DMS 273 (cell line): ENCODE results near the gene RGPD5.
"Not testable (repeated sequence)": the region's sequence is repeated elsewhere in the genome, so short reads cannot be mapped to it uniquely, and the experiment has no call there.

Experiments used
- DNase-seq: peaks from one replicate; lab custom pipeline; 2025; ENCODE audit not compliant: unreplicated experiment; lab: John Stamatoyannopoulos, UW

RGPD5 gene

DNA sequence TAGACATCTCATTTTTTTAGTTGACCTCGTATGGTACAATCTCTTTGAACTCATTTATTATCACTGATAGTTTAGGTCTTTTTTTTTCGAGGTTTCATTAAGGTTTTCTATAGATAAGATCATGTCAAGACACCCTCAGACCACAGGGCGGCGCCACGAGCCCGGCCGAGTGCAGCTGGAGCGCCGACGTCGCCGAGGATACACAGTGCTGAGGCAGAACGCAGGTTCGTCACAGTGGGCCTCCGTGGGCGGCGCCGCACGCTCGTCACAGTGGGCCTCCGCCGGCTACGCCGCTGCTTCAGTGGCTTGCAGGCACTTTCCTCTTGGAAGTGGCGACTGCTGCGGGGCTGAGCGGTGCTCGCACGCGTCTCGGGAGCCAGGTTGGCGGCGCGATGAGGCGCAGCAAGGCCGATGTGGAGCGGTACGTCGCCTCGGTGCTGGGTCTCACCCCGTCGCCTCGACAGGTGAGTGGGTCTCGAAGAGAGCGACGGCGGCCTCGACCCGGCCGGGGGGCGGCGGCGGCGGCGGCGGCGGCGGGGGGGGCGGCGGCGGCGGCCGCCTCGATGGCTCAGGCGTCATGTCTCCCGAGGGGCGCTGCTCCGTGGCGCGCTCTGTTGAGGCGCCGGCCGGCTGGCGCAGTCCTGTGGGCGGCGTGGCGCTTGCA is at the start of gene RGPD5:
Gene RGPD5 (plus strand): TSS at position 232 of the 664 bp plus-strand sequence. CDS start 161 bp downstream, at position 393.
- not testable (repeated sequence) for DNase-seq

DNA sequence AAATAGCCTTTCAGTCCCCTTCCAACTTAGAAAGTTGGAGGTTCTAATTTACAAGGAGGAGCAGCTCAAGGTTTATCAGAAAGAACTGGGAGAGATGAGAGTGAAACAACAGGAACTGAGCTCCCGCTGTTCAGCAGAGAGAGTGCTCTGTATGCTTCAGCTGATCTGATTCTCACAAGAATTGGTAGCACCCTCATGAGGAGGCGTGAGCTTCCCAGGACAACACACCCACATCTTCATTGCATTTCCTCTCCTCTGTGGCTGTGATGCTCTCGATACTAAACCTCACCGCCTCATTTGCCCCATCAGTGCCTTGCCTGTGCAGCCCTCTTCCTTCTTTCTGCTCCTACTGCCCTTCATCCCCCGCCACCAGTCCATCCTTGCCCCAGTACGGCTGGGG is 42.5 kb upstream of the RGPD5 start:
- not testable (repeated sequence) for DNase-seq

DNA sequence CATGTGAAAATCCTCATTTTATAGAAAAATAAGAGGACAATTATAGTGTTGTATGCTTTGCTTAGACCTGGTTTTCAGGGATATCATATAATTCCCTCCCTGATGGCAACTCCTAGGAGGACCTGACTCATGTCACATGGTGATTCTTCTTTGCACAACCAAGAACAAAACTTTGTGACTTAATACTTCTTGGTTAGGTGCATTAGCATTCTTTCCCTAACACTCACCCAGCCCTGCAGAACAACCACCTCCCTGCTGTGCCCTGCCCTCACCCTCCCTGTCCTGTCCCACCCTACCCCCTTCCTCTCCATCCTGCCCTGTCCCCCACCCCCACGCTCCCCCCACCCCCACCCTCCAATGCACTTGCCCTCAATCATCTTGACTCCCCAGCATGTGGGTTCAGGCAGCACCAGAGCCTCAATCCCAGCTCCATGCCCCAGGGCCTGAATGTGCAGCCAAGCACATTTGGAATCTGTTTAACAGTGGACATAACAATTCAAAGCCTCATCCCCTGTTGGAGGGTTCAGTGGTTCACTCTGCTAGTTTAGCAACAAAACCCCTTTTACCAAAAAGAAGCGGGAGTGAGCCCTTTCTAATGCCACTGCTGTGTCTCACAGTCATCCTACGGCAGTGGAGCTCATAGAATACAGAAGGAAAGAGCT is 36.8 kb upstream of the RGPD5 start:
- not testable (repeated sequence) for DNase-seq

DNA sequence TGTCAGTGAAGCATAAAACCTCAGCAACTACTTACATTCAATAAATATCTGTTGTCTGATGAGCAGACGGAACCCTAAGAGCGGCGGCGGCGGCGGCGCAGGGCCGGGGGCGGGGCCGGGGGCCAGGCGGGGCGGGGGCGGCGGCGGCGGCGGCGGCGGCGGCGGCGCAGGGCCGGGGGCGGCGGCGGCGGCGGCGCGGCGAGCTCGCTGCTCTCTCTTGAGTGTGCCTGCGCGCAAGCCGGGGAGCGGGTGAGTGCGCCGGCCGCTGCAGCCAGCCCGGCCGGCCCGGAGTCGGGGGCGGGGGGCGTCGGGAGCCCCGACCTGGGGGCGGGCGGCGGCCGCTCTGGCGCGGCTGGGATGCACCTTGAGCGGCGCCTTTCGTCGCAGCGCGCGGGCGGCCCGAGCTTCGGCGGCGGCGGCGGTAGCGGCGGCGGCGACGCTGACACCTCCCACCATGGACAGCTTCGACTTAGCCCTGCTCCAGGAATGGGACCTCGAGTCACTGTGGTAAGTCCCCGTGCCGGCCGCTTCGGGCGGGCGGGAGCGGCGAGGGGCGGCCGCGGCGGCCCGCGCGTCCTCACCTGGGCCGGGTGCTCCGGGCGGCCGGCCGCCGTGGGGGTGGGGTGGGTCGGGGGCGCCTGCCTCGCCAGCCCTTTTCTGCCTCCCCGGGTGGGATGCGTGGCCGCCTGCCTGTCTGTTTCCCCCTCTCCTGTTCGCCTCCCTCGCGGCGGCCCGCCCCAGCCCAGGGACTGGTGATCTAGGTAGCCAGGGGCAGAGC is 33.7 kb upstream of the RGPD5 start:
- DNase-seq = not testable (repeated sequence)

DNA sequence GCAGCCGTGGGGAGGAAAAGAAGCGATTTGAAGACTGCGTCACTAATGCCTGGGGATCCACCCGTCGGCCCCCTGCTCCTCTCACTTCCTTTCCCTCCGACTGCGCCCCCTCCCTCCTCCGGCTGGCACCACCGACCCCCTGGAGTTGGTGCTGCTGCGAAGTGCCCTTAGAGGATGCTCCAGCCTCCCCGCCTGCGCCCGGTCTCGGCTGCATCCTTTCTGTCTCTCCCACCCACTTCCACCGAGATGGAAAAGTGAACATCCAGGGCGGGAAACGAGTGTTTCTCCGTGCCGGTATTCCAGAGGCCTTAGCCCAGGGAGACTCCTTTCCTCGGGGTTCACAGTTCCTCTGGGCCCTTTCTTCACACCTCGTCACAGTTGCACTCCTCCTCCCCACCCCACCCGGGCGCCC is 33.1 kb upstream of the RGPD5 start:
- not testable (repeated sequence) for DNase-seq

DNA sequence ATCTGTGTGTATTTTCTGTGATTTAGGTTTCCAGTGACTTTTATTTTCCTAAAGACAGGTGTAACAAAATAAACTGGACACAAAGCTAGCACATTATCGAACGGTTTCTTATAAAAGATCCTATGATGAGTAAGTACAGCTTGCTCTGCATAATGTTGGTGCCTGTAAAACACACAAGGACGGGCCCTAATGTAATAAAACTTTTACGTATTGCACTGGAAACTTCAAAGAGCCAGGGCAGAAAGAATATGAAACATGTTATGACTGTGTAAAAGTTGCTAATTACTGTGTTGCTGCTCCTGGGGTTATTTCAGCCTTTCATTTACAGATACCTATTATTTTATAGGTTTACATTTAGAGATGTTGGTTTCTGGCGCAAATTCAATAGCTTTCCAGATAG is 32.1 kb upstream of the RGPD5 start:
- DNase-seq = not testable (repeated sequence)

DNA sequence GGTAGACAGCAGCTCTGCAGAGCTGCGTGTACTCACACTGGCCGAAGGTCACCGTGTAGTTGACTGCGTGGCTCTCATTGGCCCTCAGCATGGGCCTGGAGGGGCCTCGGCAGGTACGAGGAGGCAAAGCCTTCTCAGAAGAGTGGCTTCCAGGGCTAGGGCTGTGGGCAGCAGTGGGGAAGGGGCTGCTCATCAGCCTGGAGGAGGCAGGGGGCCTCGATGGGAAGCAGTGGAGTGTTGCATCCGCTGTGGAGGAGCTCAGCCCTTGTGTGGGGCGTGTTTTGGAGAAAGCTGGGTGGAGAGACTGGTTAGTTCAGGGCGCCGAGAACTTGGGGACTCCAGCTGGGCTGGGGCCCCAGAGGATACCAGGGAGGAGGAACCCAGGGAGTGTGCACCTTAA is 28.0 kb upstream of the RGPD5 start:
- not testable (repeated sequence) for DNase-seq

DNA sequence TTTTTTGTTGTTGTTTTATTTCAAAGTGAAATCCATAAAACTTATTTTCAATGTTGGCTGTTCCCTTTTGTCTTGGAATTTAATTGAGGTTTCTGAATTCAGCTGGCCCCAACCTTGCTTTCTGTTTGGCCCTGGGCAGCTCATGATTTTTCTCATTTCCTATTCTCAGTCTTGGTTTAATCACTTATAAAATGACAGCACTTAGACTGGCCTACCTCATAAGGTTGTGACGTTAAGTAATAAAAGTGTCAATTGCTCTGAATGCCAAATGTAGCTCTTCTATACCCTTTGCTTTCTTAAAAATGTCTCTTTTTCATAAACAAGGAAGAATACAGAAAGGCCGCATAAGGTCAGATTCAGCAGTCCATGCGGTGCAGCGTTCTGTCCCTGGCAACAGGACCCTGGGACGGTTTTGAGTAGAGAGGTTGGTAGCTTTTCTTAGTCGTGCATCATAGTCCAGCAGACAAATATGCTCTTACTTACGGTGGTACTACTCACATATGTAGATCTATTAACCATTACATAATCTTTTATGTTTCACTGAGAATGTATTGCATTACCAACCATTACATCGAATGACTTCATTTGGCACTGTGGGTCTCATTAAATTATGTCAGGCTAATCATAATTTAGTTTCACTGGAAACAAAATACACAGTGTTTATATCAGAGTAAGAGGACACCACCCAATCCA is 27.1 kb upstream of the RGPD5 start:
- DNase-seq = not testable (repeated sequence)

DNA sequence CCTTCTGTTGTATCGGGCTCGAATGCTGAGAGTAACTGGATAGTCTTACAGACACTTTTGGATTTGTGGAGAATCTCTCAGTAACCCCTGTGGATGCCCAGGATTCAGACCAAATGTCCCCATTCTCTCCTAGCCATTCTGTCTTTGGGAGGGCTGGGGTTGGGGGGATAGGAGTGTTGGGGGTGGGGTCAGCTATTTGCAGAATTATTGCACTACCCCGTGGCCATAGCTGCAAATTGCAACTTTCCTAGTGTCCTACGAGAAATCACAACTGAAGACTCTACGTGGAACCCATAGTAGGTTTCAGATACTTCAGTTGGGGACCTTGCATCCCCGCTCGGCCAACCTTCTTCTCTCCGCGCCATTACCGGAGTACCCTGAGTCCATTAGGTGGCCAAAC is 25.2 kb upstream of the RGPD5 start:
- DNase-seq = not testable (repeated sequence)

DNA sequence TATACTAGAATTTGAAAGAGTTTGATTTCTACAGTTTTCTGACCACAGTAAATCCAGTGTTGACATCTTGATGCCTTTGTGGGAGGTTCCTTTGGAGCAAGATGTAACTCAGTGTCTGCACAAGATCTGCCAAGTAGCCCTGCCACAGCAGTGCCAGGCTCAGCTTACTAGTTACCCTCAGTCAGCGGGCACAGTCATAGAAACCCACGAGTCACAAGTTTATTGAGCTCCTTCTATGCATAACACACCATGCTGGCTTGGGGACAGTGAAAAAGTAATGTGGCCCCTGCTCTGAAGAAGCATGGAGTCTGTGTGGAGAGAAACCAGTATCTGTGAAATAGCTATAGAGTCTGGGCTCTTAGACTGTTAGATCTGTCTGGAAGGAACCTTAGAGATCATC is 15.0 kb upstream of the RGPD5 start:
- DNase-seq = not testable (repeated sequence)

DNA sequence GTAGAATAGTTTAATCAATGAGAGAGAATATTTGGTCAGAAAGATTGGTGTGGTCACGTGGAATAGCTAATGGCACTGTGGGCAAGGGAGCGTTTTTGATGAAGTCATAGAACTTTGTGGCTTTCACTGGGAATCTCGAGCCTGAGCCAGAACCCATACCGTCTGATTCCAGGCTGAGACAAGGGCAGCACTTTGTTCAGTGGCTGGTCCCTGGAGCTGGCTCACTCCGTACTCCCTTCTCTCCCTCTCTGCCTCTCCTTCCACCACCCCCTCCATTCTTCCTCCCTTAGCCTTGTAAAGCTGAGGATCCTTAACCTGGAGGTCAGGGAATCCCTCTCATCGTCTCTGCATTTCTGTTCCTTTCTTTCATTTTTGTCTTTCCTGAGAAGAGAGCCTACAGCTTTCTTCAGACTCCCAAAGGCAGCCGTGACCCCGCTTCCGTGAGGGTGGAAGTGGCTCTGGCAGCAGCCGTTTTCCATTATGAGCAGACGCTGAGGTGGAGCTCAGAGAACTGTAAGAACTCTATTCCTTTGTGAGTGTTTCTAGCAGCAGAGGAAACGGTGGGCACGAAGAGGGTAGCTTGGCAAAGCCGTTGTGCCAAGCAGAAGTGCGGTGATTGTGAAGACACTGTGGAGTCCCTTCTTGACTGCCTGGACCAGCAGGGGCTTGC is 12.8 kb upstream of the RGPD5 start:
- not testable (repeated sequence) for DNase-seq

DNA sequence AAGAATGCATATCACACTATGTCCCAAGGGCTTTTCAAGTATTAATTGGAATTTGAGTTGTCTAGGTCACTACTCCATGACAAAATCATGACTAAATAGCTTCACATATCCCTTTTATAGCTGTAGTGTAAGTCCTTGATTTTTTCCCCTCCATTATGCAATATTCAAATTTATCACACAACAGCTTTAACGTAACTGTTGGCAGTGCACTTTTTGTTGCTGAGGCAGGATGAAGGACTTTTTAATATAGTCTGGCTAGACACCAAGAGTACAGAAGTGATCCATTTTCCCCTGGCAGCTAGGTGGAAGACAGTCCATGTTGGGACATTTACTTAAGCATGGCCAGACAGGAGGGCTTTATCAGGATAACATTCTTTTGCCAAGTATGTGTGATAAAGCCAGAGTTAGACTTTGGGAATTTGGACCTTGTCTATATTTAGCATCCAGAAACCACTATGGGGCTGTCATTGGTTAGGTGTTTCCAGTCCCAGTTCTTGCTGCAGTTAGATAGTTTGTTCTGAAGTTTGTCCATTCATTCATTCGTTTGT is 11.6 kb upstream of the RGPD5 start:
- not testable (repeated sequence) for DNase-seq

DNA sequence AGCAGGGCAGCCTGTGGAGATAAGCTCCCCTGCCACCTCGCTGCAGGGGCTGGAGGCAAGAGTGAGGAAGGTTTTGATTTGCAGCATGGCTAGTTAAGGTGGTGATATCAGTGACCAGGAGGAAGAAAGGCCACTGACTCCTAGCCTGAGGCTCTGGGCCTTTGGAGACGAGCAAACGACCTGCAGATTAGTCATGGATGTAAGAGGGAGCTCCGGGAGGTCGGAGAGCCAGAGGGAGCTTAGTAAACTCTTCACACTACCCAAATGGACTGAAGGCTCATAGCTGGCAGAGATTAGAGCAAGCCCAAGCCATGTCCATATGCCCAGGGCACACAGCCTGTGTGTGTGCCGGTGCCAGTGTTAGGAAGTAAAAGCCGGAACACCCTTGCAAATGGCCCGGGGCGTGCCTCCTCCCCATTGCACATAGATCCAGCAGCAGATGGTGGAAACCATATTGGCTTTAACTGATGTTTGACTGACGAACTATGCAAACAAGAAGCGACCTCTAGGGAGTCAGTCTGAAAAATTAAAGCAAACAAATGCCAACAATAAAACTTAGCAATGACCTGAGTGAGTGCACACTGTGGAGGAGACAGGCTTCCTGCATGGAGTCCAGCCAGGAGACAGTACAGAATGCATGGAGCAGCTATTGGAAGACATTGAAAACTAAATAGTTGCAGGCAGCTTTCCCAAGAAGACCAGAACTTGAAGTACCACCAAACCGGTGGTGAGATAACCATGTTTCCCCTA is 2.4 kb upstream of the RGPD5 start:
- not testable (repeated sequence) for DNase-seq

DNA sequence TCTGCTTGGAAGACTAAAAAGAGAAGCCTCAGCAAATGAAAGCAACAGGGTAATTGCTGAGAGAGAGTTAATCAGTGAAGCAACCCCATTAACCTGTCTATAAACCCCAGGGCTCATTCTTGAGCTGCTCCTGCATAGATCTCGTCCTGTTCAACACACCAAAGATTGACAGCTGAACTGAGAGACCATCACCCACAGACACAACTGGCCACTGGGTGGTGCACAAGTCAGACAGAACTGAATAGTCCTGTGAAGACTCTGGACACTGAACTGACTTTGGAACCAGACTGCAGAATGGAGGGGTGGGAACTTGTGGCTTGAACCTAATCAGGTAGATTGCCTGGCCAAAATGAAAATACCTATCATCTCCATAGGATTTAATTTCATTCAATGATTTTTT is 1.4 kb upstream of the RGPD5 start:
- DNase-seq = not testable (repeated sequence)

DNA sequence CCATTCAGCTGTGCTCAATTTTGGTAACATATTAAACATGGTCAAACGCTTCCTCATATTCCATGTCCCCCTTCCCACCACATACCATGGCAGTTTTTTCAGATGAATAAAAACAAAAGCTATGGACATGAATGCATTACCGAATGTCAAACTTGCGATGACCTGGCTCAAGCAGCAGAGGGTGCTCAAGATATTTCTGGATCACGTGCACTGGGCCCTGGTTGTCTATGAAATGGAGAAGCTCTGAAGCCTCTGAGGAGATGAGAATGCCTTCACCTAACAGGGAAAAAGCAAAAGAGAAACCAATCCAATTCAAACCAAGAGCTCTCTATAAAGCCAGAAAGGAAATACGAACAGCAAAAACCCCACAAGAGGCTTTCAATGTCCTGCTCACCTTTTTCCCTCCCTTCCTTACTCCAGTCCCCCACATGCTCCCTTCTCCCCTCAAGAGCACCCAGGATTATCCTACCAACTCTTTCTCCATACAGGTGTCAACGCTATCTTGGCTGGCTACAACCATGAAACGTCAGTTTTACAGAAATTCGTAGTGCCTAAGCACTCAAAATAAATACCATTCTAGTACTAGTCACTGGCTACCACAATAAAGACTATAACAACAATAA is 77.1 kb downstream of the RGPD5 start:
- DNase-seq = not testable (repeated sequence)

DNA sequence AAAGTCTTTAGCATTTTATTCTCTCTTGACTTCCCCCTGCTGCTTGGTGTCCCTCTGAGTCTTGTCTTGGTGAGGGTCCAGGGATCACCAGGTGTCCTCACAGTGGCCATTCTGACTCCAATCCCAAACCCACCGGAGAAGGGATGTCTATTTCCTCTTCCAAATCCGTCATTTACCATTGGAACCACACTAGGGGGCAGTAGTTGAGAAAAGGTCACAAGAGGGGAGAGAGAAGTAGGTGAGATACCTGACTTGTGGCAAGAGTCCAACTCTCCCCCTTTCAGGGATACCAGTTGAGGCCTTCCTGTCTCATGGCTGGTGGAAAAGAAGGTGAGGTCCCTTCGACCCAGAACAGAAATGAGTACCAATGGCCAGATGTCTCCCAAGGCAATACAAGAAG is 82.5 kb downstream of the RGPD5 start:
- DNase-seq = not testable (repeated sequence)

DNA sequence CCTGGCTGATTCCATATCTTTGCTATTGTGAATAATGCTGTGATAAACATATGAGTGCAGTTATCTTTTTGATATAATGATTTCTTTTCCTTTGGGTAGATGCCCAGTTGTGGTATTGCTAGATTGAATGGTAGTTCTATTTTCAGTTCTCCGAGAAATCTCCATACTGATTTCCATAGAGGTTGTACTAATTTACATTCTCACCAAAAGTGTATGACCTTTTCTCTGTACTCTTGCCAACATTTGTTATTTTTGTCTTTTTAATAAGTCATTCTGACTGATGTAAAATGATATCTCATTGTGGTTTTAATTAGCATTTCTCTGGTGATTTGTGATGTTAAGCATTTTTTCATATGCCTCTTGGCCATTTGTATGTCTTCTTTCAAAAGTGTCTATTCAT is 88.0 kb downstream of the RGPD5 start:
- not testable (repeated sequence) for DNase-seq

DNA sequence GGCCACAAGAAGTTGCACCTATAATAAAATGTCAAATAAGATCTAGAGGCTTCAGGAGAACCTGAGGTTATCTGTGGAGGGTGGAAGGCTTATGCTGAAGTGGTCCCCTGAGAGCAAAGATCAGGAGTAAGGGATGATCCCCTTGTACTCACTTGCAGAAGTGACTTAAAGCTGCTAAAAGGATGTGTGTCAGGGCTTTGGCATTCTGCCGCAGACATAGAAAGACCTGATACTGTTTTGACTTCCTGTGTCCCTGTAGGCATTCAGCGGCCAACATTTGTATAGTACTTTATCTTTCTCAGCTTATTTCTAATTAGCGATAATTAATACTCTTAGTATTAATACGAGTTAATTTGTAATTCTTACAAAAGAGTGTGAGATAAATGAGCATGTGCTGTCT is 94.3 kb downstream of the RGPD5 start:
- not testable (repeated sequence) for DNase-seq

DNA sequence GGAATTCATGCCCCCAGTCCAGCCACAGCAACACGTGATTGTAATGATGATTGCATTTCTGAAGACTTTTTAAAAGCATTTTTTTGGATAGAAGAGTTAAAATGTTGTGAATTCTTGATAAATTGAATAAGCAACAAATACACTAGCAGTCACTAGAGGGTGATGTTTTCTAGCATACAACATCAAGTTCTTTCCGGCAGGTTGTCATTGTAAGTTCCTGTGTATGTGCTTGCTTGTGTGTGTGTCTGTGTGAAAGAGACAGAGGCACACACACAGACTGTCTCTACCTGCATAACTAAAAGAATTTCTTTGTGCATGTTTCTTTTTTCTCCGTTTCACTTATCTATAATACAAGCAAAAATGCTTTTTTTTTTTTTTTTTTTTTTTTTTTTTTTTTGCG is 95.8 kb downstream of the RGPD5 start:
- DNase-seq = not testable (repeated sequence)
